ENCODE measurements around the gene DLGAP1.

GRCh38 chr18:3960977-3961376, 494.1 kb downstream of the DLGAP1 start:
- TF ChIP-seq CTCF (IDR thresholded peaks at IDR 0.05) (no peak), EZH2 (IDR thresholded peaks at IDR 0.05; ENCODE audit: borderline replicate concordance, insufficient read depth, low read depth, low read length, poor library complexity, severe bottlenecking) (no peak)
